T47D (cell line): ENCODE measurements around the gene PPP1R37.

Source experiments
- DNase-seq, 2 experiments: peaks; one replicate each; pipeline versions ENCODE4 v3.0.0 to v3.0.0-alpha.2; 2011 to 2012; ENCODE audit warnings: low read depth in 1 of 2, low spot score in 1 of 2
- JUND ChIP-seq: IDR thresholded peaks from 2 replicates; pipeline ENCODE4 v1.6.1; 2012; ENCODE audit warnings: low read depth
- in situ Hi-C: cut with HindIII; loops from 2 replicates; pipeline ENCODE4 v1.10.0; 2016; ENCODE audit warnings: low sequenced_read_pairs, low pct_unique_long_range_greater_than_20kb

The PPP1R37 gene

DNA sequence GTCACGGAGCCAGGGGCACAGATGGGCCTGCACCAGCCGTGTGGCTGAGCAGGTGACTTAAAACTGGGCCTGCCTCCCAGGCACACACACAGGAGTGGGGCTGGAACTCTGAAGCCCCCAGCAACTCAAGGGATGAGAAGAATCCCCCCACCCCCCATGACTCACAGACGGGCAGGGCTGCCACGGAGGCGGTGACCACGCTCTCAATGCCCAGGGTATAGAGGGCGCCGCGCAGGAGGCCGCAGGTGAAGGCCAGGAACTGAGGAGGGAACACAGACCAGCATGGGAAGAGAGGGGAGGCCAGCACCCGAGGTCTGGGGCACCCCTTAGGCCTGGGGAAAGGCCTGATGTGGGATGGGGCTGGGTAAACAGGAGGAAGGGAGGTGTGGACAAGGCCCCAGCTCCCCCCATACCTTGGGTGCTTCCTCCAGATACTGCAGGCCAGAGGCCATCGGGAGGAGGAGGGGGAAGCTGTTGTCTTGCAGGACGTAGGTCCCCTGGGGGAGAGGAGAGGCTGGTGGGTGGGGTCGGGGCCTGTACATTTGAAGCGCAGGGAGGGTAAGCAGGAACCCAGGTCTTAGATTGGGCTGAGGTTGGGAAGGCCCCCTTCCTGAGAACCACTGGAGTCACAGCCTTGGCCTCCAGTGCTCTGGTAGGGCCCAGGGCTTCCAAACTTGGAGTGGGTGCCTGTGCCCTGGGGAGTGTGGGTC, 70.9 kb downstream of the PPP1R37 start:
- no peak for TF ChIP-seq JUND
- DNase-seq: no peak
- in situ Hi-C loops: no loop called here

DNA sequence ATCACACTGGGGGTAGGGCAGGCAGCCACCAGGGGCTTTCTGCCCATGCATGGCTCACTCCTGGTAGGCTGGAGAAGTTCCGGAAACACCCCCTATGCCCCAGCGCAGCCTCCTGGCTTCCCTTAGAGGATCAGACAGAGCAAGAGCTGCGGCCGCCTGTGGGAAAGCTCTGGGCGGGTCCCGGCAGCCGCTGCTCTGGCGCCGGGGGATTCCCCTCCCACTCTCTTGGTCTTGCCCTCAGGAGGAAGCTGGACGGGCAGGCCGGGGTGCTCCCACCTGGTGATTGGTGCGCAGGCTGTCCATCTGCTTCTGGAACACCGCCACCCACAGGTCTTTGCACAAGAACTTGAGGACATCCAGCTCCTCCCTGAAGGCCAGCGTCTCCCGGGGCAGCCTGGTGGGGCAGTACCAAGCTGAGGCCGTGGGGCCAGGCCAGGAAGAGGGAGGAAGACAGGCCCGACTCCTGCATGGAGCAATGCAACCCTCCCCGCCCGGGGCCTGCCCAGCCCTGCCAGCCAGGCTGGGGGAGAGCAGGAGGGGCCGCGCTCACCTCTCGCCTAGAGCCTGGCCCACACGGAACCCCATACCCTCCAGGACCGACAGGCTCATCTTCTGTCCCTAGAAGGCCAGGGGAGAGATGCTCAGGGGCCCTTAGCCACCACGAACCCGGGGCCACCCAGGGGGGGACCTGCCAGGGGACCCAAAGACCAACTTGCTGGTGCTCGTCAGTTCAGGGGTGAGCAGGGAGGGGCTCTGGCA, 71.8 kb downstream of the PPP1R37 start:
- in situ Hi-C loops: no loop called here
- DNase-seq: peak in 1 of 2 experiments; percentile 82
- no peak for TF ChIP-seq JUND

DNA sequence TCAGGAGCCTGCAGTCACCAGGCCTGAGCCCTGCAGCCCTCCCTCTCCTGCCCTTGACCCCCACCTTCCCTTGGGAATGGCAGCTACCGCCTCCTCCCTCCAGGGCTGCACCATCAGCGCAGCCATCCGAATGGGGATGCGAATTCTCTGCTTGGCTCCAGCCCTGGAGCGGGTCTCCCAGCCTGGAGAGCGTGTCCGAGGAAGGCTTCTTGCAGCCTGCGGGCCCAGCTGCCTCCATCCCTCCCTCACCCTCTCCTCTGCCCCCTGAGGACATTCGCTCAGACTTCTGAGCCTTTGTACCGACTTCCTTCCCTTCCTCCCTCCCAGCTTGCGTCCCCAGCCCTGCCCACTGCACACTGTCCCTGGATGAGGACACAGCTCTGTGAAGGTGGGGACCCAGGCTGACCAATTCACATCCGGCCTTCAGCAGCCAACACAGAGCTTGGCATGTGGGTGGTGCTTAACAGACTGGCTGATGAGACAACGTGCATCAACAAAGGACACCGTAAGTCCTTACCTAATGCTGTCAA, 73.8 kb downstream of the PPP1R37 start:
- in situ Hi-C loops: no loop called here
- TF ChIP-seq JUND: no peak
- DNase-seq: no peak

DNA sequence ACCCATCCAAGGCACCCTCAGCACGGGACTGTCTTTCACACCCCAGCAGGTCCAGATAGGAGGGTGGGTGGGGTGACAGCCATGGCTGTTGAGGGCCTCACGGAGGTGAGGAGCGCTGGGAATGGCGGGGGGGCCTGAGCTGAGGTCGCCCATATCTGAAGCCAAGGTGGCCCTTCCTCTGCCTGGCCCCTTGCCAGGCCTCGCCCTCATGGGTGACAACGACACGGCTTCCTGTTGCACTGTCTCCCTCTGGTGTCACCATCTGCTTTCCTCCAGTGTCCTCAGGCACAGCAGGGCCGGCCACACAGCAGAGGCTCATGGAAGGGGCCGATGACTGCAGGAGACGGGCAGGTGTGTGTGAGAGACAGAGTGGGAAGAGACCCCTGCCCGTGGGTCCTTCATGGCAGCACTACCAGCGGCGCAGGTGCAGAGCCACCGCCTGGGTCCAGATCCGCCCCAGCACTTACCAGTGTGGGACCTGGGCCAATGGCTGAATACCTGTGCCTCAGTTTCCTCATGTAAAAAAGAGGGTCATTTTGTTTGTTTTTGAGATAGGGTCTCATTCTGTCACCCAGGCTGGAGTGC, 75.9 kb downstream of the PPP1R37 start:
- no peak for TF ChIP-seq JUND
- in situ Hi-C loops: no loop called here
- DNase-seq: no peak

DNA sequence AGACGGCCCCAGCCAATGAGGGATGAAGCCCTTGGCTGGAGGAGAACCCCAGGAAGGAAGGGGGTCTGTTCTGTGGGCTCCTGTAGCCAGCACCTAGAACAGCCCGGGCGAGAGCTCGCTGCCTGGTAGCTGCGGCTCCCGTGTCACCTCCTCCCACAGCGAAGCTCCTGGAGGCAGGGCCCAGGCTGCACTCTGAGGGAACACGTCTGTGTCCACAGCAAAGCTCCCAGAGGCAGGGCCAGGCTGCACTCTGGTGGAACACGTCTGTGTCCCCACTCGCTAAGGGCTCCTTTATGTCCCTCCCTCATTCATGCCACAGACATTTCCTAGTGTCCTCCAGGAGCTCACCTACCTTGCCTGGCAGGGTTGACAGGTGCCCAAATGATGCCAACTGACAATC, 76.6 kb downstream of the PPP1R37 start:
- in situ Hi-C loops: no loop called here
- no peak for DNase-seq
- TF ChIP-seq JUND: no peak

DNA sequence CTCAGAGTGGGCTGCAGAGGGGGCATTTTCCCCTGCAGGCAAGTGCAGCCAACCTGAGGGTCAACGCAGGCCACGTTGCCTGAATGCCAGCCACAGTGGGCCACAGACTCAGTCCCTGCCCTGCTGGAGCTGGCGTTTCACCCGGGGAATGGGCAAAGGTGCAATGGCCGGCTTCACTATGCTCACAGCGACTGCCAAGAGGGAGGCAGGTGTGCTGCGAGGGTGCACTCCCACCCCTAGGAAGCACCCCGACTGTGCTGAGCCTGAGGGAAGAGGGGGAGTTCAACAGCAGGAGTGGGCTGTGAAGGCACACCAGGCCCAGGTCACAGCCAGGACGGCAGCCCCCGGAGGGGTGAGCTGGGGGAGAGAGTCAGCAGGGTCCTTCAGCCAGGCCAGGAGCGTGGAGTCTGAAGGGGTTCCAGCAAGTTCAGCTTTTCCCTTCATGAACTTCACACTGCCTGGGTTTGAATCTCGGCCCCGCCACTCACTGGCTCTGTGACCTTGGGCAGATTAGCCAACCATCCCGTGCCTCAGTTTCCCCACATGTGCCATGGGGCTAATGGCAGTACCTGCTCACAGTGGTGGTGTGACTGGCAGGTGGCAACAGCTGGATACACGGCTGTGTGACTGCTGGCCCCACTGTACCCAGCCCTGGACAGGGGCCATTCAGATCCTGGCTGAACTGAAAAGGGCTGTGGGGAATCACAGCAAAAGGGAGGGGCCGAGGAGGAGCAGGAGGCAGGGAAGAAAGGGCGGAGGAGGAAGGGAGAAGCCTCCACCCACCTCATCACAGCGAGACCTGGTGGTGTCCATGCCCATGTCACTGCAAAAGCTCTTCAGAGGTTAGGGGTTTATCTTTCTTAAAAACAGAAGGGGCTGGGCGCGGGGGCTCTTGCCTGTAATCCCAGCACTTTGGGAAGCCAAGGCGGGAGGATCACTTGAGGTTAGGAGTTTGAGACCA, 77.4 kb downstream of the PPP1R37 start:
- in situ Hi-C loops: no loop called here
- no peak for TF ChIP-seq JUND
- DNase-seq: no peak

DNA sequence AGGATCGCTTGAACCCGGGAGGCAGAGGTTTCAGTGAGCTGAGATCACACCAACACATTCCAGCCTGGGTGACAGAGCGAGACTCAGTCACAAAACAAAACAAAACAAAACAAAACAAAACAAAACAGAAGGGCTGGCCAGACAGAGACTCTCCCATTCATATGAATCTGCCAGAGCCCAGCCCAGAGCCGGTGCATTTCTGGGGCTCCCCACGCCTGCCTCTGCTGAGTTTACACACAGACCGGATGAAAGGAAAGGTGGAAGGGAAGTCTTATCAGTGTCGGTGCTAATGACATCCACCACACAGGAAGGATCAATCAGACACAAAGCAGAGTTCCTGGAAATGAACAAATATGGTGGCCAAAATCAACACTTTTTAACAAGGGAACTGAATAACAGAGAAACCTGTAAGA, 78.2 kb downstream of the PPP1R37 start:
- no peak for TF ChIP-seq JUND
- in situ Hi-C loops: no loop called here
- DNase-seq: no peak

DNA sequence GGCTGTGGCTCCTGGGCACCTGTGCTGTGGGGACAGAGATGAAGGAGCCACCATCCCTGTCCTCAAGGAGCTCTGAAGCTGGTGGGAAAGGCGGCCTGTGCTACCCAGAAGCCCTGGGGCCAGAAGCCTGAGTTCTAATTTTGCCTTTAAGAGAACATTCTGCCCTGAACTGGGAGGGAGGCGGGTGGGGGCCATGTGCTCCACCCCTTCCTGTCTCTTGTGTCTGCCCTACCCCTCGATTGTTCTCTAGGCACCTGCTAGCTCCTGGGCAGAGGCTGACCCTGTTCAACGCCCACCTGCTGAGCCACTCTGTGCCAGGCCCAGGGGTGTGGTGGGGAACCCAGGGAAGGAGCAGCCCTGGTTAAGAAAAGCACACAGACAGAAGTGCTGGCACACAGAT, 79.2 kb downstream of the PPP1R37 start:
- TF ChIP-seq JUND: no peak
- in situ Hi-C loops: no loop called here
- DNase-seq: no peak

DNA sequence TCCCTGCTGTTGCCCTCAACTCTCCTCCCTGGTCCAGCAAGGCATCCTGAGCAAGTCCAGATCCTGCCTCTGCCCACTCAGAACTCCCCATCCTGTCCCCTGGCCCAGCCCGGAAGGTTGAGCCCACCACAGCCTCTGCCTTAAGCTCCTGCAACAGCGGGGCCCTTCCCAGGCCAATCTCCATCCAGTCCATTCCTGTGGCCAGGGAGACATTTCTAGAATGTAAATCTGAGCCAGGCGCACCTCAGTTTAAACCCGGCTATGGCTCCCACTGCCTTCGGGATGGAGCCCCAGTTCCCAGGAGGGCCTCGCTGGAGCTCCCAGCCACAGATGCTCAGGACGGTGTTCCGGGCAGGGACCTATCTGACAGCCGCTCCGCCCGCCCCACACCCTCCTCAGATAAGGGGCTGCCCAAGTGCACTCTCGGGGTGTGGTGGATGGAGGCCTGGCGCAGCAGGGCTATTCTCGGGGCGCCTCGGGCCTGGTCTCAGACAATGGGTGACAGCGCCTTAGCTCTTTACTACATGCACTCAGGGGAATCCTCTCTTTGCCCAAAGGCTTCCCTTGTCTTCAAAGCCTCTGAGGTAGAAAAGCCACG, 79.7 kb downstream of the PPP1R37 start:
- in situ Hi-C loops: no loop called here
- DNase-seq: no peak
- no peak for TF ChIP-seq JUND

DNA sequence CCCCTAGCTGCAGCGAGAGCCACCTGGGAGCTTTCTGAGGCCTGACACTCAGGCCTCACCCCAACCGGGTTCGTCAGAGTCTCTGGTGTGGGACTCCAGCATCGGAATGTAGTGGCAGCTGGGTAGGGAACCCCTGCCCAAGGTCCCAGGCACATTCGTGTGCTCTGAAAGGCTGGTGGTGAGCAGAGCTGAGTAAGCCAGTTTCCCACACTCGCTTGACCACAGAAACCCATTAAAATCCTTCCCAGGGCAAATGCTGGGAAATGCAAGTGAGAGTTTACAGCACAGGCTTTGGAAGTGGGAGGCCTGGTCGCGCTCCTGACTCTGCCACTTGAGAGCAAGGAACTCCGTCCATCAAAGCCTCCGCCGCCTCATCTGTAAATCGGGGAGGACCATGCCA, 80.8 kb downstream of the PPP1R37 start:
- TF ChIP-seq JUND: no peak
- in situ Hi-C loops: no loop called here
- no peak for DNase-seq

DNA sequence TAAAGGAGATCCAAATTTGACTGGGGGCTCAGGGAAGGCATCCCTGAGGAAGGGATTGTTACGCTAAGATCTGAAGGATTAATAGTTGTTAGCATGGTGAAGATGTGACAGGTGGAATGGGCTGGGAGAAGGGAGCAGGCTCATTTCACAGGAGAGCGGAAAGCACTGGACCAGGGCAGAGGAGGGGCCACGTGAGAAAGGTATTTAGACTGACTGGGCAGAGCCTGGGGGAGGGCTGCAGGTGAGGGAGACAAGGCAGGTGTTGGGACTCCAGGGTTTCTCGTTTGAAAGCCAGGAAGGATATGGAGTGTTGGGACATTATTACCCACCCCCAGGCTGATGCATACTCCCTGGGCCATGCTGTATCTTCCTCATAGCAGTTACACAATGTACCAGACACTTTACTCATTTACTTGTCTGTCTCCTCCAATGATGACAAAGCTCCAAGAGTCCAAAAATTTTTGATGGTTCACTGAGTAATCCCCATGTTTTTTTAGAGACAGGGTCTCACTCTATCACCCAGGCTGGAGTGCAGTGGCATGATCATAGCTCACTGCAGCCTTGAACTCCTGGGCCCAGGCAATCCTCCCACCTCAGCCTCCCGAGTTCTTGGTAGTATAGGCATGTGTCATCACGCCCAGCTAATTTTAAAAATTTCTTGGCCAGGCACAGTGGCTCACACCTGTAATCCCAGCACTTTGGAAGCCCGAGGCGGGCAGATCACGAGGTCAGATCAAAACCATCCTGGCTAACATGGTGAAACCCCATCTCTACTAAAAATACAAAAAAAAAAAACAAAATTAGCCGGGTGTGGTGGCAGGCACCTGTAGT, 82.8 kb downstream of the PPP1R37 start:
- in situ Hi-C loops: no loop called here
- no peak for TF ChIP-seq JUND
- DNase-seq: no peak
